Measurements from ENCODE around the gene NFAT5.

DNA sequence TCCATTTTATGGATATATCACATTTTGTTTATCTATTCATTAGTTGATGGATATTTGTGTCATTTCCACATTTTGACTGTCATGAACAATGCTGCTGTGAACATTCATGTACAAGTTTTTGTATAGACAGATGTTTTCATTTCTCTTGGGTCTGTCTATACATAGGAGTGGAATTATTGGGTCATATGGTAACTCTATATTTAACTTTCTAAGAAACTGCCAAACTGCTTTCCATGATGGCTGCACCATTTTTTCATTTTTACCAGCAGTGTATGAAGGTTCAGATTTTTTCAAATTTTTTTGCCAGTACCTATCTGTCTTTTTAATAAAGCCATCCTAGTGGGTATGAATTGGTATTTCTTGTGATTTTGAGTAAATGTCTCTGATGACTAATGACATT is 15.5 kb downstream of the NFAT5 start:
- no peak for TF ChIP-seq POLR2A (IDR thresholded peaks at IDR 0.05)
- no peak for TF ChIP-seq POLR2AphosphoS5 (IDR thresholded peaks at IDR 0.05)
